ENCODE results near the gene SURF4.

DNA sequence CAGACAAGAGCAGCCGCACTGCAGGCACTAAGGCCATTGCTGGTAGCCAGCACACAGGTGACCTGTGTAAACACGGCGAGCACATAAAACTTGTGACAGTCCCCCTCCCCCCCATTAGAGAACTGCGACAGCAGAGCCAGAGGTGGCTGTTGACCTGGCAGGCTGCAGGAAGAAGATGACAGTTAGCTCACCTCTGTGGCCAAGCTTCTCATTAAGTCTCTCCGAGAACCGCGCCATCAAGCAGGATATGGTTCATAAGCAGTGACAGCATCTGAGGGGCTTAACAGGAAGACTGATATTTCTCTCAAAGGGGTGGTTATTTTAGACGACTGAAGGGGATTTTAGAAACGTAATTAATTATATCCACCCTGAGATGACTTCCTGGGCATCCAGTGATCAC is 5.2 kb downstream of the SURF4 start:
- TF ChIP-seq POLR2AphosphoS5 (IDR thresholded peaks at IDR 0.05; ENCODE audit: borderline replicate concordance, low read depth, low read length) (no peak), EZH2 (IDR thresholded peaks at IDR 0.05) (no peak), FOXP2 (optimal IDR thresholded peaks at IDR 0.05; ENCODE audit: control extremely low read depth, extremely low read length, insufficient read depth) (no peak)
